Measurements from ENCODE around the gene MBD4.

MBD4 gene

GRCh38 chr3:129434140-129434539 is 5.6 kb downstream of the MBD4 start:
- TF ChIP-seq, protein P1, sequence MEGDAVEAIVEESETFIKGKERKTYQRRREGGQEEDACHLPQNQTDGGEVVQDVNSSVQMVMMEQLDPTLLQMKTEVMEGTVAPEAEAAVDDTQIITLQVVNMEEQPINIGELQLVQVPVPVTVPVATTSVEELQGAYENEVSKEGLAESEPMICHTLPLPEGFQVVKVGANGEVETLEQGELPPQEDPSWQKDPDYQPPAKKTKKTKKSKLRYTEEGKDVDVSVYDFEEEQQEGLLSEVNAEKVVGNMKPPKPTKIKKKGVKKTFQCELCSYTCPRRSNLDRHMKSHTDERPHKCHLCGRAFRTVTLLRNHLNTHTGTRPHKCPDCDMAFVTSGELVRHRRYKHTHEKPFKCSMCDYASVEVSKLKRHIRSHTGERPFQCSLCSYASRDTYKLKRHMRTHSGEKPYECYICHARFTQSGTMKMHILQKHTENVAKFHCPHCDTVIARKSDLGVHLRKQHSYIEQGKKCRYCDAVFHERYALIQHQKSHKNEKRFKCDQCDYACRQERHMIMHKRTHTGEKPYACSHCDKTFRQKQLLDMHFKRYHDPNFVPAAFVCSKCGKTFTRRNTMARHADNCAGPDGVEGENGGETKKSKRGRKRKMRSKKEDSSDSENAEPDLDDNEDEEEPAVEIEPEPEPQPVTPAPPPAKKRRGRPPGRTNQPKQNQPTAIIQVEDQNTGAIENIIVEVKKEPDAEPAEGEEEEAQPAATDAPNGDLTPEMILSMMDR (IDR thresholded peaks at IDR 0.05; ENCODE audit: low read depth, low read length), result no peak
- in situ Hi-C loops (cut with HindIII; ENCODE audit: low sequenced_read_pairs), result no loop called here
- DNase-seq (ENCODE audit: low read depth, low spot score), result no peak
- H3K4me3 ChIP-seq (ENCODE audit: low read depth, low read length), result no peak overlapping the region

DNA sequence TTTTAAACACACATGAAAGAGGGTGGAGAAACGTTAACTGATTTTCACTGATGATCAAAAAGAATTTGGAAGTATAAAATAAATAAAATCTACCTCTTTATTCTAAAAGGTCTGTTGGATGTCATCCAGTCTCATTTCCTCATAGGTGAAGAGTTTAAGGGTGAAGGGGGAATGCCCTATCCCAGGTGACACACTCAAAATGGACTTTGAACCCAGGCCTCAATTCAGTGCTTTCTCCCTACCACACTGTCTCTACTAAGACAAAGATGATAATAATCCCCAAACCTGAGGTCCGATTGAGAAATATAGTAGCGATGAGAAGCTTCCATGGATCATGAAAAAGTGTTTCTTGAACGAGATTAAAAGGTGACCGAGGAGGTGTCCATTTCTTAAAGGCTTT is 6.2 kb downstream of the MBD4 start:
- no peak overlapping the region for H3K4me3 ChIP-seq (ENCODE audit: low read depth, low read length)
- no peak for DNase-seq (ENCODE audit: low read depth, low spot score)
- in situ Hi-C loops (cut with HindIII; ENCODE audit: low sequenced_read_pairs), result no loop called here
- TF ChIP-seq, protein P1 (IDR thresholded peaks at IDR 0.05; ENCODE audit: low read depth, low read length), result no peak

- TF ChIP-seq, protein P1 (IDR thresholded peaks at IDR 0.05; ENCODE audit: low read depth, low read length), result no peak
- no peak overlapping the region for H3K4me3 ChIP-seq (ENCODE audit: low read depth, low read length)
- no peak for DNase-seq (ENCODE audit: low read depth, low spot score)
- in situ Hi-C loops (cut with HindIII; ENCODE audit: low sequenced_read_pairs), result no loop called here
Observed at GRCh38 chr3:129432671-129433070, 7.1 kb downstream of the MBD4 start.

DNA sequence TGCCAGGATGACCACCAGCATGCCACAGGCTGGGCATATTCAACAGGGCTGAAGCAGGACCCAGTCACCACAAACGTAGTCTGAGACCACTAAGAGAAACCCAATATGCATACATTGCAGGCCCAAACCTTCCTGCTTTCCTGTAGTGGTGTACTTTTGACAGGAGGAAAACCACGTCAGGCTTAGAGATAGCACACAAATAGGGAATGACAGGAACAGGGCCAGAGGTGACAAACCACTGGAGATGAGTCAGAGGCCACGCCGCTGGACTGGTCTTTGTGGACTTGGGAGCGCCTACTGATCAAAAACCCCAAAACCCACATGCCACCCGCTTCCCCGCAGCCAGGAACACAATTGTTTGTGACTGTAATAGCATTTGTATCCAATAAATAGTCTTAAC is 7.7 kb downstream of the MBD4 start:
- no peak overlapping the region for H3K4me3 ChIP-seq (ENCODE audit: low read depth, low read length)
- in situ Hi-C loops (cut with HindIII; ENCODE audit: low sequenced_read_pairs), result no loop called here
- no peak for DNase-seq (ENCODE audit: low read depth, low spot score)
- TF ChIP-seq, protein P1 (IDR thresholded peaks at IDR 0.05; ENCODE audit: low read depth, low read length), result no peak

DNA sequence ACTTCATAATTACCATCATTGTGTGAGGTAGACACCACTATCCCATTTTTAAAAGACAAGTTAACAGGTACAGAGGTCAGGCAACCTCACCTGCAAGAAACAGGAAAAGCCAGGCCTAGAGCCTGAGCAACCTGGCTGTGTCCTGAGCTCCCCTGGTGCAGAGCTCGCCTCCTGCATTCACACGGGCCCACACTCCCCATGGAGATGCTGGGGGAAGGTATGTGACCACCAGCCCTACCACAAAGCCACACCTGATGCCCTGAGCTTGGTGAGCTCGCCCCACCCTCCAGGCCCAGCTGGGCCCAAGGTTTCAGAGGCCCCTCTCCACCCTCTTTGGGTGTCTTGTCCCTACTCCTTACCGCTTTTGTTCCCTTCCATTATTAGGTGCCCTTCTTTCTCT is 10.1 kb downstream of the MBD4 start:
- TF ChIP-seq, protein P1 (IDR thresholded peaks at IDR 0.05; ENCODE audit: low read depth, low read length), result no peak
- no peak overlapping the region for H3K4me3 ChIP-seq (ENCODE audit: low read depth, low read length)
- in situ Hi-C loops (cut with HindIII; ENCODE audit: low sequenced_read_pairs), result no loop called here
- no peak for DNase-seq (ENCODE audit: low read depth, low spot score)

DNA sequence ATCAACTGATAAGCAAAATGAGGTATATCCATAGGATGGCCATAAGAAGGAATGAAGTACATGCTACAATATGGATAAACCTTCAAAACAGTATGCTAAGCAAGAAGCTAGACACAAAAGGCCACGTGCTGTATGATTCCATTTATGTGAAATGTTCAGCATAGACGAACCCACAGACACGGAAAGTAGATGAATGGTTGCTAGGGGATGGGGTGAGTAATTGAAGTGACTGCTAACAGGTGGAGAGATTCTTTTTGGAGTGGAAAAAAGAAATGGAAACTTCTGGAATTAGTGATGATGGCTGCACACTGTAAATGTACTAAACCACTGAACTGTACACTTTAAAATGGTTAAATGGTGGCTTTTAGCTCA is 10.7 kb downstream of the MBD4 start:
- TF ChIP-seq, protein P1 (IDR thresholded peaks at IDR 0.05; ENCODE audit: low read depth, low read length), result no peak

More for the DNA sequence above, 10.7 kb downstream of the MBD4 start:
- H3K4me3 ChIP-seq (ENCODE audit: low read depth, low read length), result no peak overlapping the region
- DNase-seq (ENCODE audit: low read depth, low spot score), result no peak
- in situ Hi-C loops (cut with HindIII; ENCODE audit: low sequenced_read_pairs), result no loop called here
